ENCODE results near the gene MYL7.

Gene MYL7

GRCh38 chr7:44116789-44117666 is 24.1 kb downstream of the MYL7 start:
- Histone ChIP-seq H3K4me1 (ENCODE audit: insufficient read depth, low read length, severe bottlenecking) (peaks cover 25% of the 10 kb centered on the region), H2AFZ (ENCODE audit: low read length) (no peak overlapping the region), H3K9me2 (ENCODE audit: low read depth, low read length) (no peaks in the 10 kb centered on the region), H3K27me3 (ENCODE audit: insufficient read depth, low read length) (no peaks in the 10 kb centered on the region), H3K27ac (ENCODE audit: low read depth, low read length, poor library complexity, severe bottlenecking) (no peak overlapping the region), H3F3A (ENCODE audit: insufficient read depth, low read length) (no peaks in the 10 kb centered on the region), H3K4me3 (ENCODE audit: low read depth, low read length, poor library complexity, severe bottlenecking) (no peak overlapping the region), H3K9ac (ENCODE audit: low read length) (no peak overlapping the region), H3K36me3 (ENCODE audit: insufficient read depth, low read length) (peaks cover 85% of the 10 kb centered on the region), H3K9me3 (ENCODE audit: low read length) (no peaks in the 10 kb centered on the region), H3K79me2 (ENCODE audit: insufficient read depth, low read length) (peaks cover 20% of the 10 kb centered on the region), H4K20me1 (ENCODE audit: insufficient read depth, low read length) (no peaks in the 10 kb centered on the region), H3K4me2 (ENCODE audit: low read length) (no peak overlapping the region)
- TF ChIP-seq EZH2 (IDR thresholded peaks at IDR 0.05; ENCODE audit: borderline replicate concordance, low read length) = no peak
- TF ChIP-seq CTCF (IDR thresholded peaks at IDR 0.05; ENCODE audit: low read length) = no peak

- Histone ChIP-seq H4K20me1 (ENCODE audit: insufficient read depth, low read length) (no peaks in the 10 kb centered on the region), H3K36me3 (ENCODE audit: insufficient read depth, low read length) (peaks cover 77% of the 10 kb centered on the region), H3K9ac (ENCODE audit: low read length) (no peak overlapping the region), H3K4me2 (ENCODE audit: low read length) (no peak overlapping the region), H3K27me3 (ENCODE audit: insufficient read depth, low read length) (no peaks in the 10 kb centered on the region), H3K9me2 (ENCODE audit: low read depth, low read length) (no peaks in the 10 kb centered on the region), H3K79me2 (ENCODE audit: insufficient read depth, low read length) (peaks cover 12% of the 10 kb centered on the region), H3F3A (ENCODE audit: insufficient read depth, low read length) (no peaks in the 10 kb centered on the region), H3K4me3 (ENCODE audit: low read depth, low read length, poor library complexity, severe bottlenecking) (no peak overlapping the region), H3K9me3 (ENCODE audit: low read length) (no peaks in the 10 kb centered on the region), H3K27ac (ENCODE audit: low read depth, low read length, poor library complexity, severe bottlenecking) (no peak overlapping the region), H2AFZ (ENCODE audit: low read length) (no peak overlapping the region), H3K4me1 (ENCODE audit: insufficient read depth, low read length, severe bottlenecking) (peaks cover 17% of the 10 kb centered on the region)
- TF ChIP-seq EZH2 (IDR thresholded peaks at IDR 0.05; ENCODE audit: borderline replicate concordance, low read length) = no peak
- TF ChIP-seq CTCF (IDR thresholded peaks at IDR 0.05; ENCODE audit: low read length) = no peak
Observed at GRCh38 chr7:44116087-44116788, 24.9 kb downstream of the MYL7 start.

- Histone ChIP-seq H2AFZ (ENCODE audit: low read length) (no peak overlapping the region), H3K36me3 (ENCODE audit: insufficient read depth, low read length) (peaks cover 62% of the 10 kb centered on the region), H3K27me3 (ENCODE audit: insufficient read depth, low read length) (peaks cover 1% of the 10 kb centered on the region; the same call in 1 of the 2 replicates), H3K4me3 (ENCODE audit: low read depth, low read length, poor library complexity, severe bottlenecking) (no peak overlapping the region), H3K9me2 (ENCODE audit: low read depth, low read length) (no peaks in the 10 kb centered on the region), H3F3A (ENCODE audit: insufficient read depth, low read length) (no peaks in the 10 kb centered on the region), H3K9me3 (ENCODE audit: low read length) (no peaks in the 10 kb centered on the region), H3K27ac (ENCODE audit: low read depth, low read length, poor library complexity, severe bottlenecking) (no peak overlapping the region), H3K4me1 (ENCODE audit: insufficient read depth, low read length, severe bottlenecking) (peaks cover 5% of the 10 kb centered on the region), H3K79me2 (ENCODE audit: insufficient read depth, low read length) (no peaks in the 10 kb centered on the region), H4K20me1 (ENCODE audit: insufficient read depth, low read length) (no peaks in the 10 kb centered on the region), H3K4me2 (ENCODE audit: low read length) (no peak overlapping the region), H3K9ac (ENCODE audit: low read length) (no peak overlapping the region)
- no peak for TF ChIP-seq CTCF (IDR thresholded peaks at IDR 0.05; ENCODE audit: low read length)
- TF ChIP-seq EZH2 (IDR thresholded peaks at IDR 0.05; ENCODE audit: borderline replicate concordance, low read length) = no peak
Observed at GRCh38 chr7:44114586-44115310, 26.4 kb downstream of the MYL7 start.

Measured in OCI-LY1 (cell line).